NCI-H2227 (cell line): ENCODE data around the gene ROR2.
"Not testable (repeated sequence)": the region's sequence is repeated elsewhere in the genome, so short reads cannot be mapped to it uniquely, and the experiment has no call there.

Experiments
- DNase-seq: peaks from one replicate; lab custom pipeline; 2025; ENCODE audit not compliant: unreplicated experiment; lab: John Stamatoyannopoulos, UW

The ROR2 gene

GRCh38 chr9:91949946-91950664 lies at the start of gene ROR2:
TSS of gene ROR2 (minus strand) at chr9:91950228.
- peak; percentile 88 for DNase-seq

GRCh38 chr9:91995000-91995655 lies 45.1 kb upstream of the ROR2 start:
- no peak for DNase-seq

- DNase-seq, result no peak
Measured at GRCh38 chr9:91994422-91994821, 44.4 kb upstream of the ROR2 start.

- DNase-seq, result peak; percentile 6
Measured at GRCh38 chr9:91992461-91993041, 42.5 kb upstream of the ROR2 start.

GRCh38 chr9:91991721-91992341 lies 41.8 kb upstream of the ROR2 start:
- DNase-seq, result no peak

- no peak for DNase-seq
Measured at GRCh38 chr9:91986248-91986647, 36.2 kb upstream of the ROR2 start.

- DNase-seq, result no peak
Measured at GRCh38 chr9:91985692-91986091, 35.7 kb upstream of the ROR2 start.

GRCh38 chr9:91978740-91979414 lies 28.8 kb upstream of the ROR2 start:
- DNase-seq, result no peak

- not testable (repeated sequence) for DNase-seq
Measured at GRCh38 chr9:91975254-91975653, 25.2 kb upstream of the ROR2 start.

- no peak for DNase-seq
Measured at GRCh38 chr9:91972711-91973110, 22.7 kb upstream of the ROR2 start.

GRCh38 chr9:91972076-91972626 lies 22.1 kb upstream of the ROR2 start:
- DNase-seq, result no peak

- no peak for DNase-seq
Measured at GRCh38 chr9:91967259-91967658, 17.2 kb upstream of the ROR2 start.

GRCh38 chr9:91966503-91966902 lies 16.5 kb upstream of the ROR2 start:
- DNase-seq, result no peak

- DNase-seq, result no peak
Measured at GRCh38 chr9:91963711-91964240, 13.7 kb upstream of the ROR2 start.

- no peak for DNase-seq
Measured at GRCh38 chr9:91960367-91960766, 10.3 kb upstream of the ROR2 start.

- DNase-seq, result no peak
Measured at GRCh38 chr9:91958174-91958573, 8.1 kb upstream of the ROR2 start.

- DNase-seq, result peak; percentile 70
Measured at GRCh38 chr9:91954841-91955471, 4.9 kb upstream of the ROR2 start.

- DNase-seq, result no peak
Measured at GRCh38 chr9:91953718-91954117, 3.7 kb upstream of the ROR2 start.

GRCh38 chr9:91951944-91952520 lies 2.0 kb upstream of the ROR2 start:
- DNase-seq, result no peak

GRCh38 chr9:91949392-91949945 lies 559 bp downstream of the ROR2 start:
- DNase-seq, result peak; percentile 53
